Neural crest cell (in vitro differentiated cells): ENCODE results near the gene SRRM2. TPM values are rescaled to one million over a fixed set of nuclear protein-coding genes. Genes with fewer than 3 reads are reported as not detected.

Experiments used
- DNase-seq: peaks from one replicate; pipeline ENCODE4 v3.0.0; 2021; ENCODE audit warnings: low read depth, mixed read lengths, low spot score
- H3K27ac Mint-ChIP-seq: one replicate; pipeline ENCODE4 v1.8.0; 2021; ENCODE audit warnings: mild to moderate bottlenecking, mixed read lengths; ENCODE audit not compliant: unreplicated experiment
- H3K27me3 Mint-ChIP-seq: 2 replicates; pipeline ENCODE4 v1.8.0; 2021; ENCODE audit warnings: low read depth, mild to moderate bottlenecking, mixed read lengths
- H3K36me3 Mint-ChIP-seq: 2 replicates; pipeline ENCODE4 v1.8.0; 2021; ENCODE audit warnings: low read depth, mild to moderate bottlenecking, mixed read lengths
- H3K4me1 Mint-ChIP-seq: 2 replicates; pipeline ENCODE4 v1.8.0; 2021; ENCODE audit warnings: mixed read lengths
- H3K4me3 Mint-ChIP-seq: one replicate; pipeline ENCODE4 v1.8.0; 2021; ENCODE audit warnings: mild to moderate bottlenecking, mixed read lengths
- H3K9me3 Mint-ChIP-seq: 2 replicates; pipeline ENCODE4 v1.8.0; 2021; ENCODE audit warnings: mixed read lengths
- total RNA-seq: library from RNA; stranded (reverse); gene quantifications from 2 replicates; pipeline ENCODE4 v1.2.1, GENCODE V29; 2021
- TF ChIP-seq, protein P1 (sequence below): fragments of 200-600 bp; sonication (generic); conservative IDR thresholded peaks from 2 replicates; pipeline ENCODE4 v1.5.0; 2021; ENCODE audit warnings: antibody characterized with exemption, mild to moderate bottlenecking

Gene SRRM2
- total RNA-seq, 1 donor from 2014 or later, result 803 TPM

DNA sequence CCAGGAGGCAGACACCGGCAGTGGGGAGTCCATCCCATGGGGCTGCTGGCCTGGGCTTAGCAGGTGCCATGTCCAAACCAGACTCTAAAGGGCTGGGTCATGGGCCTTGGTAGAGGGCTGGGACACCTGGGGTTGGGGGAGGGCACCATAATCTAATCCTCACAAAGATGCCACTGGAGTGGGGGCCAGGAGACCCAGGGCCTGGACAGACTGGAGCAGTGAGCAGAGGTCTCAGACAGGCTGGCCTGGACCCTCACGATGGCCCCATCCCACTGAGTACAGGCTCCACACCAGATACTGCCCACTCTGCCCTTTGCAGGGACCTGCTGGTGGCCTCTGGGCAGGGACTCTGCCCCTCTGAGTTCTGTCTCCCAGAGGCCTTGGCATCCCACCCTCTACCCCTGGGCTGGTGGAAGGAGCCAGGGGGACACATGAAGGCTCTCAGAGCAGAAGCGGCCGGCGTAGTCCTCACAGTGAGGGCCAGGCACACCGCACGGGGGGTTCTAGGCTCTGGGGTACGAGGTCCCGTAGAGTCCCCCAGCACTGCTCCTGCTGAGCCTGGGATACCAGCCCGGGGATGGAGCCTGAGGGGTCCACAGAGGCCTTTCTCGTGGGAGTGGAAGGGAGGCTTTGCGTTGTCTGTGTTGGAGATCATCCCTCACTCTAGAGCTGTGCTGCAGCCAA lies 10.0 kb upstream of the SRRM2 start:
- H3K27me3 Mint-ChIP-seq, result no peaks in the 10 kb centered on the region
- no peak overlapping the region for H3K27ac Mint-ChIP-seq
- H3K9me3 Mint-ChIP-seq, result no peaks in the 10 kb centered on the region
- no peak for DNase-seq
- TF ChIP-seq, protein P1, sequence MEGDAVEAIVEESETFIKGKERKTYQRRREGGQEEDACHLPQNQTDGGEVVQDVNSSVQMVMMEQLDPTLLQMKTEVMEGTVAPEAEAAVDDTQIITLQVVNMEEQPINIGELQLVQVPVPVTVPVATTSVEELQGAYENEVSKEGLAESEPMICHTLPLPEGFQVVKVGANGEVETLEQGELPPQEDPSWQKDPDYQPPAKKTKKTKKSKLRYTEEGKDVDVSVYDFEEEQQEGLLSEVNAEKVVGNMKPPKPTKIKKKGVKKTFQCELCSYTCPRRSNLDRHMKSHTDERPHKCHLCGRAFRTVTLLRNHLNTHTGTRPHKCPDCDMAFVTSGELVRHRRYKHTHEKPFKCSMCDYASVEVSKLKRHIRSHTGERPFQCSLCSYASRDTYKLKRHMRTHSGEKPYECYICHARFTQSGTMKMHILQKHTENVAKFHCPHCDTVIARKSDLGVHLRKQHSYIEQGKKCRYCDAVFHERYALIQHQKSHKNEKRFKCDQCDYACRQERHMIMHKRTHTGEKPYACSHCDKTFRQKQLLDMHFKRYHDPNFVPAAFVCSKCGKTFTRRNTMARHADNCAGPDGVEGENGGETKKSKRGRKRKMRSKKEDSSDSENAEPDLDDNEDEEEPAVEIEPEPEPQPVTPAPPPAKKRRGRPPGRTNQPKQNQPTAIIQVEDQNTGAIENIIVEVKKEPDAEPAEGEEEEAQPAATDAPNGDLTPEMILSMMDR, result no peak
- no peak overlapping the region for H3K4me3 Mint-ChIP-seq
- no peaks in the 10 kb centered on the region for H3K36me3 Mint-ChIP-seq
- no peaks in the 10 kb centered on the region for H3K4me1 Mint-ChIP-seq

DNA sequence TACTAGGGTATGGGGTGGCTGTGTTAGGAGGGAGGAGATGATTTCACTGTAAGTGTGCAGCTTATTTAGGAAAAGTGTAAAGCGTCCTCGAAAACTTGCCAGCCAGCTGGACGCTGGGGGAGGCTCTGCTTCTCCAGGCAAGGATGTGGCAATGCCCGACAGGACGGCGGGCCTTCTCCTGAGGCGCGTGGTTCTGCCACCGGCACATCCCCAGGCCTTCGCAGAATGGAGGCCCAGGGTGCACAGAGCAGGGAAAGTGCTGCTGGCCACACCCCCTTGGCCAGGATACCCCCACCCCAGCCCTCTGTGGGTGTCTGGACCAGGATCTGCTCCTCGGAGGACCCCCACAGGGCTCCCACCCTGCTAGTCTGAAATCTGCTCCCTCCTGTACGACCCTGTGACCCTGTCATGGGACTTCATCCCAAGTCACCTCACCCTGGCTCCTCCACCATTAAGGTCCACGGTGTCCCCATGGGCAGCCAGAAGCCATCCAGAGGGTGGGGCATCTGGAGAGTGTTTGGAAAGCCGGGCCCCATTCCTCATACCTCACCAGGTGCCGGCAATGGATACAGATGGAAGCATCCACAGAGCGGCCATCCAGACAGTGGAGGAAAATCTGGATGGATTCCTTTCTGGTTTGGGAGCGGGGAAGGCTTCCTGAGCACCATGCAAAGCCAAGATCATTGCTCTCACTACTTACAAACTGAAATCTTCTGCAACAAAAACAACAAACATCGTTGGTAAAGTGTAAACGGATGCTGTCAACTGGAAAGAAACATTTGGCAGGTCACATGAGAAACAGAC lies 9.2 kb upstream of the SRRM2 start:
- no peaks in the 10 kb centered on the region for H3K4me1 Mint-ChIP-seq
- no peaks in the 10 kb centered on the region for H3K36me3 Mint-ChIP-seq
- H3K27ac Mint-ChIP-seq, result no peak overlapping the region
- no peaks in the 10 kb centered on the region for H3K27me3 Mint-ChIP-seq
- H3K9me3 Mint-ChIP-seq, result no peaks in the 10 kb centered on the region
- DNase-seq, result no peak
- H3K4me3 Mint-ChIP-seq, result no peak overlapping the region
- TF ChIP-seq, protein P1, result no peak

DNA sequence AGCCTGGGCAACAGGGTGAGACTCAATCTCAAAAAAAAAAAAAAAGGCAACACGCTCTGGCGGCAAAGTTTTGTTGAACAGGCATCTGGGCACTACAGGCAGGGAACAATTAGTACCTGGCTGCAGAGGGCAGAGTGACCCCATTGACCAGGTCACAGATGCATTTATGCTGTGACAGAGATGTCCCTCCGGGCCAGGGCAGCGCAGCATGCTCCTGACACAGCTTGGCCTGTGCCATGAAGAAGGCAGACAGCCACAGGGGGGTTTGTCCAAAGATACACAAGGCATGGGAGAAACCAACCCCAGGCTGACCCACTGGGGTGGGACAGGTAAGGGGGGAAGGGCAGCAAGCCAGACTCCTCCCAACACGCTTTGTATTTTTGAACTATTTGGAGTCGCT lies 7.7 kb upstream of the SRRM2 start:
- no peak for DNase-seq
- Mint-ChIP-seq H3K4me3 (no peak overlapping the region), H3K9me3 (no peaks in the 10 kb centered on the region), H3K36me3 (no peaks in the 10 kb centered on the region), H3K4me1 (no peaks in the 10 kb centered on the region), H3K27ac (no peak overlapping the region), H3K27me3 (no peaks in the 10 kb centered on the region)
- TF ChIP-seq, protein P1, result no peak

DNA sequence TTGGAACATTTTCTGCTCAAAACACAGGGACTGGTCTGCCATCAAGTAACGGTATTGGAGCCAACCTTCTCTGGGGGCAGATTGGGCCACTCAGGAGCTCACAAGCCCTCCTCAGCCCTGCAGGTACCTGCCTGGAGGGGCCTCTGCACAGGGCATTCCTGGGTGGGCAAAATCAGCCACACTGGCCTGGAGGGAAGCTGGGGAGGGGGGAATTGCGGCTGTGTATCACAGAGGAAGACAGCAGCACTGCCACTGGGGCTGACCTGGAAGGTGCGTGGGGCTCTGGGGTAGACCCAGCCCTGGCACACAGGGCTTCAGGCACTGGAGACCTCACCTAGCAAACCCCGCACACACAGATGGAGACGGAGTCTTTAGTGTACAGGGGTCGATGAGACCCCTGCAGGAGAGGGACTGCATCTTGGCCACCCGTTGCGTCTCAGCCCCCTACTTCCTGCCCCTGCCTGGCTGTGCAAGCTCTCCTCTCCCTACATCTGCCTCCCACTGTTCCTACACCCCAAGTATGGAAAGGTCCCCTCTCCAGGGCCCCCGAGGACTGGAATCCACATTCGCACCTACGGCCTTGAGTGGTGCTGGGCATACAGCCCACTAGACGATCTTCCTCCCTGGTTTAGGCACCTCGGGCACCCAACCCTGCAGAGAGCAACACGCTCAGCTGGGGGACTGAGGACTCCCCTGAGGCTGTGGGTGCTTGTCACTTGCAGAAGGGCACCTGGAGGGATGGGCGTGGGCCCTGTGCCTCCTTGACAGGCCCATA lies 7.1 kb upstream of the SRRM2 start:
- H3K27me3 Mint-ChIP-seq, result no peaks in the 10 kb centered on the region
- TF ChIP-seq, protein P1, result no peak
- no peak for DNase-seq
- H3K4me1 Mint-ChIP-seq, result peaks cover 3% of the 10 kb centered on the region
- no peak overlapping the region for H3K27ac Mint-ChIP-seq
- no peaks in the 10 kb centered on the region for H3K9me3 Mint-ChIP-seq
- no peaks in the 10 kb centered on the region for H3K36me3 Mint-ChIP-seq
- H3K4me3 Mint-ChIP-seq, result peak overlapping the region; percentile 23

DNA sequence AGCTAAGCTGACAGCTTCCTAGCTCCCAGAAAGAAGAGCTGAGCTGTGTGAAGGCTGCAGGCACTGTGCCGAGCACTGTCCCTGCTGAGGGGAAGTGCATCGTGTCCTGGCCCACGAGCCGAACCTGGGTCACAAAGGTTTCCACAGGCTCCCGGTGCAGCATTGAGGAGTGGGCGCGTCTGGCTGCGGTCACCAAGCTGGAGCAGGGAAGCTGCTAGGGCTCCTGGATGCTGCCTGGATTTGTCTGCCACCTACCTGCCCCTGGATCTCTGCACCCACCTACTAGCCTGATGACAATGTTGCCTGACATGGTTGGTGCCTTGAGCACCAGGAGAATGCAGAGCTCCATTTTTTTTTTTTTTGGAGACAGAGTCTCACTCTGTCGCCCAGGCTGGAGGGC lies 6.5 kb upstream of the SRRM2 start:
- Mint-ChIP-seq H3K27me3 (no peaks in the 10 kb centered on the region), H3K4me1 (peaks cover 9% of the 10 kb centered on the region), H3K27ac (no peak overlapping the region), H3K9me3 (no peaks in the 10 kb centered on the region), H3K36me3 (no peaks in the 10 kb centered on the region), H3K4me3 (no peak overlapping the region)
- TF ChIP-seq, protein P1, result no peak
- DNase-seq, result no peak
